ENCODE data around the gene SGF29.
"Not testable (repeated sequence)": the region's sequence is repeated elsewhere in the genome, so short reads cannot be mapped to it uniquely, and the experiment has no call there.

SGF29 gene

GRCh38 chr16:28534542-28535373, 19.0 kb upstream of the SGF29 start:
- peak; percentile 50 for DNase-seq

- no peak for DNase-seq
Measured at GRCh38 chr16:28537076-28537475, 16.6 kb upstream of the SGF29 start.

- DNase-seq = no peak
Measured at GRCh38 chr16:28537964-28538732, 15.6 kb upstream of the SGF29 start.

GRCh38 chr16:28538733-28539596, 14.8 kb upstream of the SGF29 start, which contains the start of gene NUPR1:
TSS of gene NUPR1 (minus strand) at chr16:28538974. CDS start at chr16:28538907, 67 bp downstream.
- peak; percentile 97 for DNase-seq

- no peak for DNase-seq
Measured at GRCh38 chr16:28540346-28540745, 13.4 kb upstream of the SGF29 start.

GRCh38 chr16:28542646-28543045, 11.1 kb upstream of the SGF29 start:
- DNase-seq = no peak

GRCh38 chr16:28543072-28543471, 10.6 kb upstream of the SGF29 start:
- DNase-seq = peak; percentile 49

- DNase-seq = no peak
Measured at GRCh38 chr16:28544998-28545397, 8.7 kb upstream of the SGF29 start.

- DNase-seq = not testable (repeated sequence)
Measured at GRCh38 chr16:28545964-28546363, 7.8 kb upstream of the SGF29 start.

GRCh38 chr16:28546626-28547025, 7.1 kb upstream of the SGF29 start:
- no peak for DNase-seq

- no peak for DNase-seq
Measured at GRCh38 chr16:28548306-28548802, 5.4 kb upstream of the SGF29 start.

GRCh38 chr16:28549301-28549899, 4.3 kb upstream of the SGF29 start:
- DNase-seq = no peak

GRCh38 chr16:28554634-28555423, 1.1 kb downstream of the SGF29 start:
- DNase-seq = no peak

- DNase-seq = no peak
Measured at GRCh38 chr16:28555561-28555960, 1.8 kb downstream of the SGF29 start.

GRCh38 chr16:28556914-28557320, 3.2 kb downstream of the SGF29 start:
- no peak for DNase-seq

GRCh38 chr16:28558456-28558855, 4.7 kb downstream of the SGF29 start:
- DNase-seq = no peak

GRCh38 chr16:28561557-28562187, 8.0 kb downstream of the SGF29 start:
- DNase-seq = no peak

- DNase-seq = no peak
Measured at GRCh38 chr16:28562199-28562598, 8.5 kb downstream of the SGF29 start.

GRCh38 chr16:28563218-28563617, 9.5 kb downstream of the SGF29 start:
- DNase-seq = no peak

GRCh38 chr16:28566233-28566925, 12.7 kb downstream of the SGF29 start:
- not testable (repeated sequence) for DNase-seq

Measured in femur (tissue), 1 donor.